SK-N-SH treated with all-trans-retinoic acid at 6 μM for 48 hours (cell line): ENCODE results near the gene ADCY9.

Experiments used
- ATAC-seq: fragments of 200-7000 bp; cut with Tn5 transposase; 3 replicates; pipeline ENCODE4 v1.9.1; 2020; ENCODE audit warnings: mild to moderate bottlenecking, moderate library complexity
- ARNTL ChIP-seq: fragments of 450-650 bp; formaldehyde crosslinking; IDR thresholded peaks from 2 replicates; pipeline ENCODE4 v1.5.0; 2020; ENCODE audit warnings: low read depth, mild to moderate bottlenecking, moderate library complexity, borderline replicate concordance
- BACH2 ChIP-seq: fragments of 250-450 bp; sonication (Bioruptor Pico); IDR thresholded peaks from 2 replicates; pipeline ENCODE4 v1.9.0; 2021; ENCODE audit warnings: mild to moderate bottlenecking, borderline replicate concordance
- CSDC2 ChIP-seq: fragments of 250-450 bp; sonication (Bioruptor Pico); IDR thresholded peaks from 2 replicates; pipeline ENCODE4 v1.5.0; 2020; ENCODE audit warnings: mild to moderate bottlenecking, moderate library complexity
- ESRRG ChIP-seq: fragments of 250-450 bp; sonication (Bioruptor Pico); IDR thresholded peaks from 2 replicates; pipeline ENCODE4 v1.6.1; 2021; ENCODE audit warnings: mild to moderate bottlenecking
- GLIS3 ChIP-seq: fragments of 250-450 bp; sonication (Bioruptor Pico); IDR thresholded peaks from 2 replicates; pipeline ENCODE4 v1.5.0; 2020; ENCODE audit warnings: mild to moderate bottlenecking, moderate library complexity
- ISL1 ChIP-seq: fragments of 250-450 bp; sonication (Bioruptor Pico); IDR thresholded peaks from 2 replicates; pipeline ENCODE4 v2.1.2; 2022; ENCODE audit warnings: mild to moderate bottlenecking, moderate library complexity
- OSR1 ChIP-seq: fragments of 250-450 bp; sonication (Bioruptor Pico); IDR thresholded peaks from 2 replicates; pipeline ENCODE4 v1.8.0; 2022; ENCODE audit warnings: moderate library complexity, mild to moderate bottlenecking, inconsistent platforms
- PPARA ChIP-seq: fragments of 250-450 bp; sonication (Bioruptor Pico); IDR thresholded peaks from 2 replicates; pipeline ENCODE4 v1.5.0; 2020; ENCODE audit warnings: mild to moderate bottlenecking, borderline replicate concordance
- RARB ChIP-seq: fragments of 250-450 bp; sonication (Bioruptor Pico); IDR thresholded peaks from 2 replicates; pipeline ENCODE4 v1.8.0; 2021; ENCODE audit warnings: mild to moderate bottlenecking, moderate library complexity
- SNAI2 ChIP-seq: fragments of 250-450 bp; sonication (Bioruptor Pico); IDR thresholded peaks from 2 replicates; pipeline ENCODE4 v1.5.0; 2020; ENCODE audit warnings: mild to moderate bottlenecking, moderate library complexity
- TCF4 ChIP-seq: fragments of 250-450 bp; sonication (Bioruptor Pico); IDR thresholded peaks from 2 replicates; pipeline ENCODE4 v1.8.0; 2021; ENCODE audit warnings: mild to moderate bottlenecking, moderate library complexity, borderline replicate concordance
- TOX ChIP-seq: fragments of 250-450 bp; sonication (Bioruptor Pico); IDR thresholded peaks from 2 replicates; pipeline ENCODE4 v1.8.0; 2021; ENCODE audit warnings: mild to moderate bottlenecking, moderate library complexity, borderline replicate concordance
- ZC3H10 ChIP-seq: fragments of 250-450 bp; sonication (Bioruptor Pico); IDR thresholded peaks from 2 replicates; pipeline ENCODE4 v1.5.1; 2021; ENCODE audit warnings: mild to moderate bottlenecking, moderate library complexity
- ZFP3 ChIP-seq: fragments of 250-450 bp; sonication (Bioruptor Pico); IDR thresholded peaks from 2 replicates; pipeline ENCODE4 v1.5.0; 2020; ENCODE audit warnings: mild to moderate bottlenecking, moderate library complexity
- ZFP30 ChIP-seq: fragments of 450-650 bp; formaldehyde crosslinking; IDR thresholded peaks from 2 replicates; pipeline ENCODE4 v1.5.0; 2022; ENCODE audit warnings: mild to moderate bottlenecking, moderate library complexity
- ZNF565 ChIP-seq: fragments of 450-650 bp; formaldehyde crosslinking; conservative IDR thresholded peaks from 2 replicates; pipeline ENCODE4 v1.5.0; 2020; ENCODE audit warnings: low read depth, mild to moderate bottlenecking, moderate library complexity
- ZNF70 ChIP-seq: fragments of 450-650 bp; formaldehyde crosslinking; IDR thresholded peaks from 2 replicates; pipeline ENCODE4 v1.5.0; 2020; ENCODE audit warnings: mild to moderate bottlenecking, moderate library complexity
- ZNF8 ChIP-seq: fragments of 450-650 bp; formaldehyde crosslinking; IDR thresholded peaks from 2 replicates; pipeline ENCODE4 v1.5.0; 2020; ENCODE audit warnings: mild to moderate bottlenecking, moderate library complexity
- TF ChIP-seq, protein P1 (sequence below): fragments of 250-450 bp; sonication (Bioruptor Pico); IDR thresholded peaks from 2 replicates; pipeline ENCODE4 v1.5.0; 2020; ENCODE audit warnings: mild to moderate bottlenecking, moderate library complexity
- TF ChIP-seq, protein P2 (sequence below): fragments of 250-450 bp; sonication (Bioruptor Pico); IDR thresholded peaks from 2 replicates; pipeline ENCODE4 v1.5.1; 2021; ENCODE audit warnings: mild to moderate bottlenecking, moderate library complexity
- TF ChIP-seq, protein P3 (sequence below): fragments of 250-450 bp; sonication (Bioruptor Pico); IDR thresholded peaks from 2 replicates; pipeline ENCODE4 v1.8.0; 2020; ENCODE audit warnings: mild to moderate bottlenecking, moderate library complexity, borderline replicate concordance
- TF ChIP-seq, protein P4 (sequence below): fragments of 250-450 bp; sonication (Bioruptor Pico); IDR thresholded peaks from 2 replicates; pipeline ENCODE4 v1.5.1; 2020; ENCODE audit warnings: low read depth, mild to moderate bottlenecking, moderate library complexity

ADCY9 gene

DNA sequence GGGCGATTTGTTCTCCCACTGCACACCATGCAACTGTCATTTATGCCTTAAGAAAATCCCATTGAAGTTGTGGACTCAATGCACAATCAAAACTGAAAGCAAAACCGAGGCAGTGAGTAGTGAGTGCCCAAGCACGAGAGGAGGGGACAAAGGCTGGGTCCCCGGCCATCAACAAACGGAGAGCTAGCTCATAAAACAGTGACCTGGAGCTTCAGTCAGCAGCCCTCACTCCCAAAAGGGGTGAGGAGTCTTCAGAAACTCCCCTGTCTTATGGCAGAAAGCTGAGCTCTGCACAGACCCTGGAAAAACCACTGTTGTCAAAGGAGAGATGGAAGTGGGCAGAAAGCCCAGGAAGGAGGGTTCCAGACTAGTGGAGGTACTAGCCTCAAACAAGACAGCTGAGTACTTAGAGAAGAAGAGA is 96.9 kb downstream of the ADCY9 start (continued):
- no peak for TF ChIP-seq RARB
- TF ChIP-seq, protein P1, sequence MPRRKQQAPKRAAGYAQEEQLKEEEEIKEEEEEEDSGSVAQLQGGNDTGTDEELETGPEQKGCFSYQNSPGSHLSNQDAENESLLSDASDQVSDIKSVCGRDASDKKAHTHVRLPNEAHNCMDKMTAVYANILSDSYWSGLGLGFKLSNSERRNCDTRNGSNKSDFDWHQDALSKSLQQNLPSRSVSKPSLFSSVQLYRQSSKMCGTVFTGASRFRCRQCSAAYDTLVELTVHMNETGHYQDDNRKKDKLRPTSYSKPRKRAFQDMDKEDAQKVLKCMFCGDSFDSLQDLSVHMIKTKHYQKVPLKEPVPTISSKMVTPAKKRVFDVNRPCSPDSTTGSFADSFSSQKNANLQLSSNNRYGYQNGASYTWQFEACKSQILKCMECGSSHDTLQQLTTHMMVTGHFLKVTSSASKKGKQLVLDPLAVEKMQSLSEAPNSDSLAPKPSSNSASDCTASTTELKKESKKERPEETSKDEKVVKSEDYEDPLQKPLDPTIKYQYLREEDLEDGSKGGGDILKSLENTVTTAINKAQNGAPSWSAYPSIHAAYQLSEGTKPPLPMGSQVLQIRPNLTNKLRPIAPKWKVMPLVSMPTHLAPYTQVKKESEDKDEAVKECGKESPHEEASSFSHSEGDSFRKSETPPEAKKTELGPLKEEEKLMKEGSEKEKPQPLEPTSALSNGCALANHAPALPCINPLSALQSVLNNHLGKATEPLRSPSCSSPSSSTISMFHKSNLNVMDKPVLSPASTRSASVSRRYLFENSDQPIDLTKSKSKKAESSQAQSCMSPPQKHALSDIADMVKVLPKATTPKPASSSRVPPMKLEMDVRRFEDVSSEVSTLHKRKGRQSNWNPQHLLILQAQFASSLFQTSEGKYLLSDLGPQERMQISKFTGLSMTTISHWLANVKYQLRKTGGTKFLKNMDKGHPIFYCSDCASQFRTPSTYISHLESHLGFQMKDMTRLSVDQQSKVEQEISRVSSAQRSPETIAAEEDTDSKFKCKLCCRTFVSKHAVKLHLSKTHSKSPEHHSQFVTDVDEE (CRISPR knock-in tag): no peak
- TF ChIP-seq BACH2 (CRISPR knock-in tag): no peak
- no peak for TF ChIP-seq SNAI2

DNA sequence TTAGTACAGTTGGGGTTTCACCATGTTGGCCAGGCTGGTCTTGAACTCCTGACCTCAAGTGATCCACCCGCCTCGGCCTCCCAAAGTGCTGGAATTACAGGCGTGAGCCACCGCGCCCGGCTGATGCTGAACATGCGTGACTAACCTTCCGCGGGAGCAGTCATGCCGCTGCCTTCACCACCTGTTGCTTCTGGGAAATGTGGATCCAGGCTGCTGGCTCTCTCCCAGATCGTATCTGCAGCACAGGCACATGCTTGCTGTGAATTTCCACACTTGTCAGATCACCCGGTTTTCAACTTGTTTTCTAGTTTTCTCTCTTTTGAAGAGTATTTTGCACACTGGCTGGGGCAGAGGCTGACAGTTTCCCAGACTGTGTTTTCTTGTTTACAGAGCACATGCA is 97.9 kb downstream of the ADCY9 start:
- no peak for TF ChIP-seq RARB
- no peak for TF ChIP-seq ESRRG
- TF ChIP-seq, protein P2, sequence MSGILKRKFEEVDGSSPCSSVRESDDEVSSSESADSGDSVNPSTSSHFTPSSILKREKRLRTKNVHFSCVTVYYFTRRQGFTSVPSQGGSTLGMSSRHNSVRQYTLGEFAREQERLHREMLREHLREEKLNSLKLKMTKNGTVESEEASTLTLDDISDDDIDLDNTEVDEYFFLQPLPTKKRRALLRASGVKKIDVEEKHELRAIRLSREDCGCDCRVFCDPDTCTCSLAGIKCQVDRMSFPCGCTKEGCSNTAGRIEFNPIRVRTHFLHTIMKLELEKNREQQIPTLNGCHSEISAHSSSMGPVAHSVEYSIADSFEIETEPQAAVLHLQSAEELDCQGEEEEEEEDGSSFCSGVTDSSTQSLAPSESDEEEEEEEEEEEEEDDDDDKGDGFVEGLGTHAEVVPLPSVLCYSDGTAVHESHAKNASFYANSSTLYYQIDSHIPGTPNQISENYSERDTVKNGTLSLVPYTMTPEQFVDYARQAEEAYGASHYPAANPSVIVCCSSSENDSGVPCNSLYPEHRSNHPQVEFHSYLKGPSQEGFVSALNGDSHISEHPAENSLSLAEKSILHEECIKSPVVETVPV: no peak
- TF ChIP-seq CSDC2: no peak
- TF ChIP-seq ZNF565 (CRISPR knock-in tag): no peak
- no peak for TF ChIP-seq ZNF70 (CRISPR knock-in tag)
- TF ChIP-seq ZNF8 (CRISPR knock-in tag): no peak
- TF ChIP-seq, protein P3, sequence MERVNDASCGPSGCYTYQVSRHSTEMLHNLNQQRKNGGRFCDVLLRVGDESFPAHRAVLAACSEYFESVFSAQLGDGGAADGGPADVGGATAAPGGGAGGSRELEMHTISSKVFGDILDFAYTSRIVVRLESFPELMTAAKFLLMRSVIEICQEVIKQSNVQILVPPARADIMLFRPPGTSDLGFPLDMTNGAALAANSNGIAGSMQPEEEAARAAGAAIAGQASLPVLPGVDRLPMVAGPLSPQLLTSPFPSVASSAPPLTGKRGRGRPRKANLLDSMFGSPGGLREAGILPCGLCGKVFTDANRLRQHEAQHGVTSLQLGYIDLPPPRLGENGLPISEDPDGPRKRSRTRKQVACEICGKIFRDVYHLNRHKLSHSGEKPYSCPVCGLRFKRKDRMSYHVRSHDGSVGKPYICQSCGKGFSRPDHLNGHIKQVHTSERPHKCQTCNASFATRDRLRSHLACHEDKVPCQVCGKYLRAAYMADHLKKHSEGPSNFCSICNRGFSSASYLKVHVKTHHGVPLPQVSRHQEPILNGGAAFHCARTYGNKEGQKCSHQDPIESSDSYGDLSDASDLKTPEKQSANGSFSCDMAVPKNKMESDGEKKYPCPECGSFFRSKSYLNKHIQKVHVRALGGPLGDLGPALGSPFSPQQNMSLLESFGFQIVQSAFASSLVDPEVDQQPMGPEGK (CRISPR knock-in tag): no peak
- TF ChIP-seq PPARA (CRISPR knock-in tag): no peak
- TF ChIP-seq, protein P4, sequence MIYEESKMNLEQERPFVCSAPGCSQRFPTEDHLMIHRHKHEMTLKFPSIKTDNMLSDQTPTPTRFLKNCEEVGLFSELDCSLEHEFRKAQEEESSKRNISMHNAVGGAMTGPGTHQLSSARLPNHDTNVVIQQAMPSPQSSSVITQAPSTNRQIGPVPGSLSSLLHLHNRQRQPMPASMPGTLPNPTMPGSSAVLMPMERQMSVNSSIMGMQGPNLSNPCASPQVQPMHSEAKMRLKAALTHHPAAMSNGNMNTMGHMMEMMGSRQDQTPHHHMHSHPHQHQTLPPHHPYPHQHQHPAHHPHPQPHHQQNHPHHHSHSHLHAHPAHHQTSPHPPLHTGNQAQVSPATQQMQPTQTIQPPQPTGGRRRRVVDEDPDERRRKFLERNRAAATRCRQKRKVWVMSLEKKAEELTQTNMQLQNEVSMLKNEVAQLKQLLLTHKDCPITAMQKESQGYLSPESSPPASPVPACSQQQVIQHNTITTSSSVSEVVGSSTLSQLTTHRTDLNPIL (CRISPR knock-in tag): no peak
- no peak for TF ChIP-seq ISL1 (CRISPR knock-in tag)
- TF ChIP-seq ARNTL (CRISPR knock-in tag): no peak
- TF ChIP-seq ZC3H10 (CRISPR knock-in tag): no peak
- no peak for TF ChIP-seq ZFP30 (CRISPR knock-in tag)
- TF ChIP-seq OSR1 (CRISPR knock-in tag): no peak
- TF ChIP-seq SNAI2: no peak
- no peak for TF ChIP-seq GLIS3 (CRISPR knock-in tag)
- no peak for TF ChIP-seq ZFP3 (CRISPR knock-in tag)
- no peak for TF ChIP-seq TOX (CRISPR knock-in tag)
- no peak for ATAC-seq

DNA sequence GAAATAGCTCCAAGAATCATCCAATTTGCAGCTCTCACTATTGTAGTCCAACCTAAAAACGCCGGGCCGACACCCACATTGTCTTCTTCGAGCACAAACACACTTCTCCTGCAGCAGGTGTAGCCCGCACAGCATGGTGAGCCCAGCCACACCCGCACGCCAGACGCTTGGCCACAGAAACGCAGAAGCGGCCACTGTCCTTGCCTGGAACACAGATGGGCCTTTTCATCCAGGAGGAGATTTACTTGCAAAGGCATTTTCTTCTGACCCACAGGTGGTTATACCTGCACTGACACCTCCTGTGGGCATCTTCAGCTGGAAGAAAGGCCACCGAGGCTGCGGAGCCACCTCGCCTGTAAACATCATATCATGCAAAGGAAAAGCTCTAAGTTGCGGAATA is 98.4 kb downstream of the ADCY9 start:
- no peak for TF ChIP-seq ZNF70 (CRISPR knock-in tag)
- no peak for TF ChIP-seq ZNF8 (CRISPR knock-in tag)
- no peak for TF ChIP-seq OSR1 (CRISPR knock-in tag)
- no peak for TF ChIP-seq ZFP30 (CRISPR knock-in tag)
- TF ChIP-seq PPARA (CRISPR knock-in tag): no peak
- TF ChIP-seq ZC3H10 (CRISPR knock-in tag): no peak
- no peak for ATAC-seq

DNA sequence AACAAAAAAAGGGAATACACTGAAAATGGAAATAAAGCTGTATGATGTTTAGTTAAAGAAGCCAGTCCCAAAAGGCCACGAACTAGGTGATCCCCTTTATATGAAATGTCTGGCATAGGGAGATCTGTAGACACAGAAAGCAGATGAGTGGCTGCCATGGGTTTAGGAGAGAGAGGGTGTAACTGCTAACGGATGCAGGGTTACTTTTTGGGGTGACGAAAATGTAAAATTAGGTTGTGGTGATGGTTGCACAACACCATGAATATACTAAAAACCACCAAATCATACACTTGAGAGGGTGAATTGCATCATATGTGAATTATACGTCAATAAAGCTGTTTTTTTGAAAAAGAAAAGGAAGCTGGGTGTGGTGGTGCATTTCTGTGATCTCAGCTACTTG is 99.6 kb downstream of the ADCY9 start:
- ATAC-seq: no peak
- TF ChIP-seq OSR1 (CRISPR knock-in tag) (no peak), ZNF70 (CRISPR knock-in tag) (no peak), TOX (CRISPR knock-in tag) (no peak), ISL1 (CRISPR knock-in tag) (no peak), ZNF8 (CRISPR knock-in tag) (no peak), RARB (no peak), TCF4 (CRISPR knock-in tag) (no peak), ESRRG (no peak), CSDC2 (no peak)
- TF ChIP-seq, protein P1 (CRISPR knock-in tag): no peak
- TF ChIP-seq, all 23 proteins: peak for 0
